HG03159 (cell line): ENCODE results near the gene ETFA.

Experiments
- ATAC-seq: cut with Tn5 transposase; IDR thresholded peaks from one replicate; pipeline ENCODE4 v1.9.1; 2021; ENCODE audit warnings: mild to moderate bottlenecking, moderate library complexity; ENCODE audit not compliant: unreplicated experiment

Gene ETFA

DNA sequence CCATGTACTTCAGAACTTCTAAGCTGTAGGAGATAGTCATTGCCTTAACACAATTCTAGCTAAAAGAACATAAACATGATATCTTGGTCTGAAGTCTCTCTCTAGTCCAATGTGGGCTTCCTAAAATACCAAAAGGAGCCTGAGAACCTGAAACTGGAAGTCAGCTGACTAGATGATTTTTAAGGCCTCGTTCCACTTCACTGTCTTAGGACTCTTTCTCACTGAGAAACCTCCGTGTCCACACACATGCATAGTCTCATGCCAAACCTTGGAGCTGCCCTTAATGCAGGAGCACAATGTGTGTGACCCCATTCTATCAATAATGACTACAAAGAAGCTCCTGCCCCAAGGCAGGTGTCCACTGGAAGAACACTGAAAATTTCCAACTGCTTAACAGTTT is 87.7 kb downstream of the ETFA start:
- no peak for ATAC-seq

DNA sequence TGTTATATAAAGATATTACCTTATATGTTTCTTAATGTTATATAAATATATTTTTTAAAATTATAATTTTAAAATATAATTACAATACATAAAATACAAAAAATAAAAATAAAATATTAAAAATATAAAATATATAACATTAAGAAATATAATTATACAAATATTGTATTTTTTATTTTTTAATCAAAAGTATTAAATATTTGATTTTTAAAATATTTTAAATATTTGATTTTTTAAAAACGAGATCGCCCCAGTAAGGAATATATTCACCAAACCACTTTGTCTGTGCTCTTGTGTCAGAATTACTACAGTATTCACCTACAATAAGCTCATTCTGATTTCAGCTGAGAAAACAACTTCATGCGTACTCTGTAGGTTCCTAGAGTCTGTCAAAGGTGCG is 89.1 kb downstream of the ETFA start:
- no peak for ATAC-seq

DNA sequence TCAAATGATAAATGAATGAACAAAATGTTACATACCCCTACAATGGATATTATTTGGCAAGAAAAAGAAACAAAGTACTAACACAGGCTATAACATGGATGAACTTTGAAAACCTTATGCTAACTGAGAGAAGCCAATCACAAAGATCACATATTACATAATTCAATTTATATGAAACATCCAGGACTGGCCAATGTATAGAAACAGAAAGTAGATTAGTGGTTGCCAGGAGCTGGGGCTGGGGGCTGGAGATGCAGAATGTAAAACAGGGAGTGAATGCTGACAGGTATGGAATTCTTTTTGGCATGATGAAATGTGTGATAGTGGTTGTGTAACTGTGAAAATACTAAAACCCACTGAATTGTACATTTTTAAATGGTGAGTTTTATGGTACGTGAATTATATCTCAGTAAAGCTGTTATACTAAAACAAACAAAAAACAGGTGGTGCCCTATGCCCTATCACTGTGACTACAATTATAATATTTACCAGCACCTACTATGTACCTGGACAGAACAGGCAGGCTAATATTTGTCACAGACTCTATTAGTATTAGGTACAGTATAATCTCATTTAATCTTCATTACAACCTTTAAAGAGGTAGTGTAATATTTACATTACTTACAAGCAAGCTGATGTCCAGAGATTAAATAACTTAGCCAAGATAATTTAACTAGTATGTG is 90.0 kb downstream of the ETFA start:
- no peak for ATAC-seq

DNA sequence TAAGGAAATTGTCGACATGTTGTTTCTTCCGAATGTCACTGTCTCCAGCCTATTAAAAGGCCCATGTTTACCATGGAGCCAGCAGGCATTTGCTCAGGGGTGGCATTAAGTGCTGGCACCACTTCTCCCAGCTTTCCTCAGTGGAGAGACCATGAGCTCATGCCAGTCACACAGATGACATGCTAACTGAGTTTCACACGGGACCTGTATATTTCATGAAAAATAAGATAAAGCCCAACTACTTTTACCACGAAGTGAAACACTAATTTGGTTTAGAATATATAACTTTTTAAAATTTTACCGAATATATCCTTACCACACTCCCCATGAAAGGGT is 93.4 kb downstream of the ETFA start:
- ATAC-seq: no peak

DNA sequence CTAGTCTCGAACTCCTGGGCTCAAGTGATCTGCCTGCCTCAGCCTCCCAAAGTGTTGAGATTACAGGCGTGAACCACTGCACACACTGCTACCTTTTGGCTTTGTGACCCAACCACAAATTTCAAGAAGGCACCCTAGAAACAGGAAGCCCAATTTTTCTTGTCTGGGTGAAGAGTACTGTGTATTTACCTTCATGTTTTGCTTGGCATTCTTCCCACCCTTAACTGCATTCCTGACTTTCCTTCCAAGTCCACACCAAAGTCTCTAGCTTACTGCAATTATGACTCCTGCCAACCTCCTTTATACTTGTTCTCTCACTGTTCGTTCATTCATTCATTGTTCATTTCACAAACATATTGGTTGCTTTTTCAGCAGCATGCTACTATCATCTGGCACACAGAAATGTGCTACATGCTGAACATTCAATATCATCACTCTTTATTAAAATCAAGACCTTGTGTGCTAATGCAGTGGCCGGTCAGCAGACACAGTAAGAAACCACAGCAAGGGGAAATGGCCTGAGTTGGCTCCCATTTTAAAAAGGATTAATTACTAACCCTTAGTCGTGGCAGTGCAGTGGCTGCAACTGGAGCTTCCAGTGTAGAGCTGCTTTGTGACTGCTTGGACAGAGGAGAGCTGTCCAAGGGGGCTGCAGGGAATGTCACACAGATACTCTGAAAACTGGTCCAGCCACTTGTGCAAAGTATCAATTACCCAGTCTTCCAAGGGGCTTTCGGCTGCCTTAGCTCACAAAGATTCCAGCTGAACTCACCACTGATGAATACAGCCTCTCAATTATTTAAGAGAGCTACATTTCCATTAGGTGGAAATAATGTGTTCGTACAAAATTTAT is 94.0 kb downstream of the ETFA start:
- no peak for ATAC-seq

DNA sequence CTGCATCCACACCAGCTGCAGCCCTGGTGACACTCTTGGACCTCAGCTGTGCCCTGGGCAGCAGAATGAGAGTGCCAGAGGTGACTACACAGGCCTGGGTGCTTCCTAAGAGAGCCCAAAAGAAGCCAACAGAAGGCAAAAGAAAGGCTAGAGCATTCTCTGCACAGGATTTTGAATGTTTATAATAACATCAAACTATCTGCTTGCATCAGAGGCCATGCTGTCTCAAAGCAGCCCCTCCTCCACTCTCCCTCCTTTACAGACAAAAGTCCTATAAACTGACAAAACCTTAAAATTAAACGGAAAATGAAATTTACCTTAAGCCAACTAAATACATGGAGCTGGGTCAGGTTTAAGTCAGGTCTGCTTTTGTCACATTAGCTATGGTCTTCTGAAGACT is 95.6 kb downstream of the ETFA start:
- ATAC-seq: no peak

DNA sequence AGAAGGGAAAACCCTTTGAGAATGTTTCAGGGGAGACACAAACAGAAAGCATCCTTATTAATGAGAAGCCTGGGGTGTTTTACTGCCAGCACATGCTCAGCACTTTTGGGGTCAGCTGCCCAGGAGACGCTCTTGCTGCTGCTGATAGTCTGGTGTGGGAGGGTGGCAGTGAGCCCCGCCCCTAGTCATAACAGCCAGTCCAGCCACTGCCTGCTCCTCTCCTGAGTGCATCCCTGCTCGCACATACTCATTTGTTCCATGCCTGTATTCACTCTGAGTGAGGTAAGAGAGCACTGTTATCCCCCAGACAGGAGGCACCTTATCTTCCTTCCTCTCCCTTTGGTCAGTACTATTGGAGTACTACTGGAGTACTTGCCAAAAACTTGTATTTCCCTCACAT is 101.3 kb downstream of the ETFA start:
- ATAC-seq: no peak

DNA sequence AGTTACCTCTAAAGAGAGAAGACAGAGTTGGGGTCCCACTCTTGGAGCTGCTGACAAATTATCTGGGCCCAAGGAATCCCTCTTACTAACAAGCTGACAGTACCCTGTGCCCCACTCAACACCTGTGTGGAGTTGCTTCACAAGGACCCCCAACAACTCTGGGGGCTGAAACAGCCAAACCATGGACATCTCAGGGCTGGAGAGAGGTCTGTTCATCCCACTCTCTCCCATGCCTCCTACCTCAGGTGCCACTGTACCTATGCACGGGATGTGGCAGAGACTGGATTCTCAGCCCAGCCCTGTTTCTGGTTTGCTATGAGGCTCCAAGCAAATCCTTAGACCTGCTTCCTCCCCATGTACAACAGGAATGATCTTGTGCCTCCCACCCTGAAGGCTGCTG is 101.7 kb downstream of the ETFA start:
- ATAC-seq: no peak

DNA sequence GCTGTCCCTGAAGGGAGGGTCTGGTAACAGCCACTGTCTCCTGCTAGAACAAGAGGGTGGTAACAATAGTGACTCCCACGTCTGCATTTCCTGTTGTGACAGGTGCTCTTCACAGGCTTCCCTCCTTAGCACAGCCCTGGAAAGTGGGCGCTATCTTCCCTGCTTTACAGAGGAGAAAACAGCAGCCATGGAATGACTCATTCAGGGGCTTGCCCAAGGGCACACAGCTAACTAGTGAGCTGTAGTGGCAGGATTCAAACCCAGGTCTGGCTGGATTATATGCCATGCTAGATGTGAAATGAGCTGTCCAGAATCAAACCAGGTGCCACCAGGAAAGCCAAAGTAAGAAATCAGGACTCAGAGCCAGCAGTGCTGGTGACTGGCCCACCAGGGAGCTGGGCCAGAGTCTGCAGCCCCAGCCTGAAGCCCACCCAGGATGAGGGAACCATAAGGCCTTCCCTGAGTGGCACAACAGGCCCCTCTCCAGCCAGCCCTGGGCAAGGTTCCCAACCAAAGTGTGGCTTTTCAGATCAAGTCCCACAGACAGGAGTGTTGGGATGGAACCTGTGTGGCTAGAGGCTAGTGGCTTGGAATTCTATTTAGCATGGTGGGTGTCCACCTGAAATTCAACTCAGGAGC is 102.4 kb downstream of the ETFA start:
- ATAC-seq: no peak

DNA sequence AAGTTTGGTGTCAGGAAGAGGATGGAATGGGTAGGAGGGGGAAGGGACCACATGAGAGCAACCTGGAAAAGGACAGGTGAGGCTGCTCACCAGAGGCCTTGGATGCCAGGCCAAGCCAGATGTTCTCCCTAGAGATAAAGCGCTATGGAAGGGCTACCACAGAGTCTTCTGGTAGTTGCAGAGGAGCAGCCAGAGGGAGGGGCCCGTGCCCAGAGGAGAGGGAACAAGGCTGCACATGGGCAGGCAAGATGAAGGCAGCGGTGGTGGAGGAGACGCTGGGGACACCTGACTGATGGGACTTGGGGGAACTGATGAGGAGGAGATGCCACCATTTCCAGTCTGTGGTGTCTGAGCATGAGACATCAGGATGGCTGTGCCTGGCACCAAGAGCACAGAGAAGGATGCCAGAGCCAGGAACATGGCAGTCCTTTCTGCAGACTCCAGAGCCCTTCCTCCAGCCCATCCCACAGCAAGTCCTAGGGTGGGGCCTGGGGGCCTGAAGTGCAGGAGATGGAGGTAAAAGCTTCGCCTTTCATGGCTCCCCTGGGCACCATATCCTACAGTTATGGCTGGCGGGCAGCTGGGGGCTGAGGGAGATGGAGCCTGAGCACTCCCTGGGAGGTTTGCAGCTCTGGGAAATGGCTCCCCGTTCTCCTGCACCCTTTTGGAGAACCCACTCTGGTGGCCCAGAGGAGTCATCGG is 103.0 kb downstream of the ETFA start:
- no peak for ATAC-seq

DNA sequence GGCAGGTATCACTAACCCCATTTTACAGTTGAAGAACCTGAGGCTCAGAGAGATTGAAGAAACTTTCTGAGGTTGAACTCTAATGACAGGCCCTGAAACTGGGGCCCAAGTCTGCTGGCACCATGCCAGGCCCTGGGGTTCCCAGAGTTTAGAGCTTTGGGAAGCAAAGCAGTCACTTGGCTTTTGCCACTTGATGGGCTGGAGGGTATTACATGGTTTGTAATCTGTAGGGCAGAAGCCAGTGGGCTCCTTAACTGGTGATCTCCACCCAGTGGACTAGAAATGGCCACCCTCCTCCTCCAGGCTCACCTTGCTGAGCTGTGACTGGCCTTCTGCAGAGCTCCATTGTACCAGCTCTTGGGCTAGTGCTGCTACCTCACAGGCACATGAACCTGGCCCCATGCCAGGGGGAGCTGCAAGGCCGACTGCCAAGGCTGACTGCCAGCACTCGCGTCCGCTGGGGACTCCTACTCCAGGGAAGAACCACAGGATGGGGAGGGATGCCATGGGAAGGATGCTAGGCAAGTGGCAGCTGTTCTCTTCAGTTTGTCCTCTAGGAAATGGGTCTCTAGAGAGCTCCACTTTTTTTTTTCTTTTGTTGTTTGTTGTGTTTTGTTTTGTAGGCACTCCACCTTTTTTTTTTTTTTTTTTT is 104.8 kb downstream of the ETFA start:
- no peak for ATAC-seq

DNA sequence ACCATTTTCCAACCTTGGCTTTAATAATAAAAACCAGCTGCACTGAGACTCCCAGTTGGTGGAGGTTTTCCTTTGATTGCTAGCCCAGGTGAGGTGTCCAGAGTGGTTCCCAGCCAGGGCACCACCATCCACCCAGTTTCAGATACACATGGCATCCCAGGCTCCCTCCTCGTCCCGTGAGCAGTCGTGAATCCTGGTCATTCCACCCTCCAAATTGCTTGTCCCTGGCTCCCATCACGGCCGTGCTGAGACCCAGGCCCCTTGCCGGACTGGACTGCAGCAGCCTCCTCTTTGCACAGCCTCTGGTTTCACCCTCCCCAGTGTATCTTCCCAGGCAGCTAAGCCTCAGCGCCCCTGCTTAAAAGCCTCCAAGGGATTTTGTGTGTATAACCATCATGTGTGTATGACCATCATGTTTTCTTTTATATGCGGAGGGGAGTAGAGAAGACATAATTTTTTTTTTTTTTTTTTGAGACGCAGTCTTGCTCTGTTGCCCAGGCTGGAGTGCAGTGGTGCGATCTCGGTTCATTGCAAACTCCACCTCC is 106.3 kb downstream of the ETFA start:
- ATAC-seq: no peak

DNA sequence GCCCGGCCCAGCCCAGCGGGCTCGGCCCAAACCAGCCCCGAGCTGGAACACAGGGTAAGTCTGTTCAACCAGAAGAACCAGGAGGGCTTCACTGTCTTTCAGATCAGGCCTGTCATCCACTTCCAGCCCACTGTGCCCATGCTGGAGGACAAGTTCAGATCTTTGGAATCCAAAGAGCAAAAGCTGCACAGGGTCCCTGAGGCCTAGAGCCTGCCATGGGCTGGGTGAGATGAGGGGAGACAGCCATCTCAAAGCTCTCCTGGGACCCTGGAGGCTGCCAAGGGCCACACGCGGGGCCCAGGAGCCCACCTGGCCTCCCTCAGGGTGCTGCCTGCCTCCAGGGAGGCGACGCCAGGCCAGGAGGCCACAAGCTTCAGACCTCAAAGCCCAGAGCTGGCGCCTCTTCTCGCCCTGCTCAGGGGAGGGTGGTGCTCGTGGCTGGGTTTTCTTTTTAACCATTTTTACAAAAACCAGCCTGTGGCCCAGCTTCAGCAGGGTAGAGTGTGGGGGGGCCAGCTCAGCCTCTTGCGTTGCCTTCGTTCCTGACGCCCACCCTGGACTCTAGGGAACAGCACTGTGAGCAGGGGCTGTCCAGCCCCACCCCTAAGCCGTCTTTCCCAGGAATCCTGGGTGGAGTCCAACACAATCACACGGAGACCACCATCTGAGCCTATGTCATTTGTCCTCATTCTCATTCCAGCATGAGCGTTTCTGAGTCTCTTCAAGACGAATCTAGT is 107.0 kb downstream of the ETFA start:
- no peak for ATAC-seq

DNA sequence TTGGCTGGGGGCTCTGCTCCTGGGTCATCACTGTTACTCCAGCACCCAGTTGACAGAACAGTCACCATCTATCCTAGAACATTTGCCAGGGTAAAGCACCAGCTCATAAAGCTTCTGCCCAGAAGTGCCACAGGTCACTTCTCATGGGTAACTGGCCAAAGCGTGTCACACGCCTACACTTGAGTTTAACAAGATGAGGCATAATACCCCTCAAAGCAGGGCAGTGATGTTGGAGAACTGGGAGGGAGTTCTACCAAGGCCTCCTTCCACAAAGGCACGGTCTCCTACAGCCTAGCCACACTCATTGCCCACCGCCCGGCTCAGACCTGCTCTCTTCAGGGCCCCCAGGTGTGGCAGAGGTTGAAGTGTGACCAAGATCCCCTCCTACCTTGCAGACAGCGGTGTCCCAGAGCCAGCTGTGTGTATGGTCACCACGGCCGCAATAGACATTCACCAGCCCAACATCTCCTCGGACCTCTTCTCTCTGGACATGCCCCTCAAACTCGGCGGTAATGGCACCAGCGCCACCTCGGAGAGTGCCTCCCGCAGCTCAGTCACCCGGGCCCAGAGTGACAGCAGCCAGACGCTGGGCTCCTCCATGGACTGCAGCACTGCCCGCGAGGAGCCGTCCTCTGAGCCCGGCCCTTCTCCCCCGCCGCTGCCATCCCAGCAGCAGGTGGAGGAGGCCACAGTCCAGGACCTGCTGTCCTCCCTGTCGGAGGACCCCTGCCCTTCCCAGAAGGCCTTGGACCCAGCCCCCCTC is 107.7 kb downstream of the ETFA start:
- ATAC-seq: no peak

DNA sequence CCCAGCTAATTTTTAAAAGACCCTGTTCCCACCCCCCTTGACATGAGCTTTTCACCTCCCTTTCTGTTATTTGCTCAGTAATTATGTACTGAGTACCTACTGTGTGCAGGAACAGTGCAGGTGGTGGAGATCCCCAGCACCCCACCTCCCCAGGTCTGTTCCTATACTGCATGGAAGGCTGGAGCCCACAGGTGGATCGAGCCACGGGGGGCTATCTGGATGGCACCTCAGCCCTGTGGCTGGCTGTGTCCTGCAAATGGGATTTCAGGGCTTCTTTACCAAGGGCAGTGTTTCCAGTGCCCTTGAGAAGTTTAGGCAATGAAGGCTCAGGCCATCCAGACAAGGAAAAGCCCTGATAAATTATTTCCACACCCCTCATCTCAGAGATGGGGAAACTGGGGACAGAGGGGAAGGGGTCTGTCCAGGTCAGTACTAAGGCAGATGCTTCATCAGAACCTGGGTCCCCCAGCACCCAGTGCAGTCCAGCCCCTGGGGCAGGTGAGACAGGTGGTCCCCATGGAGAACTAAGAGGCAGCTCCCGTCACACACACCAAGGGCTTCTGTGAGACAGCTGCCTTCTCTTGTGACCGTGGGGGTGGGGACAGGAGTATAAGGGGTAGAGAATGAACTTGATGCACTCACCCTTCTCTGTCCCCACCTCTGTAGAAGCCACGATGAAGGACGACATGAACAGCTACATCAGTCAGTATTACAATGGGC is 109.6 kb downstream of the ETFA start:
- ATAC-seq: no peak

DNA sequence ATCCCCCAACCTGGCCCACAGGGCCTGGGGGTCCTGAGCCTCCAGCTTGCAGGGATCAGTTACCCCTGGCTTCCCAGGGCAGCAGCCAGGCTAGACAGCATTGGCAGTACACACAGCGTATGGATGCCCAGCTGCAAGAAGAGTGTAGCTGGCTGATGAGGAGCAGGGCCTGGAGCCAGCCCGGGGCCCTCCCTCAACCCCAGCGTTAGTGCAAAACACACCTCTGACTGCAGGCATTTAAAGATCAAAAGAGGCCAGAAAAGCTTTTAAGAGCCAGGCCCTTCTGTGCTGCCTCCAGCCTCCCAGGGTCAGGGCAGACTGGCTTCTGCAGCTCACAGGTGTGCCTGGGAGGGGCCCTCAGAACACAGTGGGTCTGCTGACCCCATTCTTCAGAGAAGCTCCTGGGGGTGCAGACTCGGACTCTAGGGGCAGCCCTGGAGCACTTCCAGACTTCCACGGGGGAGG is 110.6 kb downstream of the ETFA start:
- no peak for ATAC-seq

DNA sequence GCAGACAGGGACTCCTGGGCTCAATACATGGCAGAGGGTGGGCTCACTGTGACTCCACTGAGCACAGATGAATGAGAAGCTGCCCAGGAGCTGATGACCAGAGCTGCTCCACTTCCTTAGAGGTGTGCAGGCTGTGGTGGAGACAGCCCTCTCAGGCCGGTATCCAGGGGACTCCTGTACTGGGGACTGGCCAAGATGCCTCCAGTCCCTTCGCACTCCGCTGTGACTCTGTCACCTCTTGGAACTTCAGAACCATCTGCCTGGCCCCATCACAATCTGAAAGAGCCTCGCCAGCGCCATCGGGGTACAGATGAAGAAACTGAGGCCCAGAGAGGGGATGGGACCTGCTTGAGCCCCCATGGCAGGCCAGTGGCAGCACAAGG is 111.2 kb downstream of the ETFA start:
- ATAC-seq: no peak
